ENCODE data around the gene SCARB1. TPM values are rescaled to one million over a fixed set of nuclear protein-coding genes. Genes with fewer than 3 reads are reported as not detected.

The SCARB1 gene
- total RNA-seq, 1 experiment from 2014 or later = 31.3 TPM

DNA sequence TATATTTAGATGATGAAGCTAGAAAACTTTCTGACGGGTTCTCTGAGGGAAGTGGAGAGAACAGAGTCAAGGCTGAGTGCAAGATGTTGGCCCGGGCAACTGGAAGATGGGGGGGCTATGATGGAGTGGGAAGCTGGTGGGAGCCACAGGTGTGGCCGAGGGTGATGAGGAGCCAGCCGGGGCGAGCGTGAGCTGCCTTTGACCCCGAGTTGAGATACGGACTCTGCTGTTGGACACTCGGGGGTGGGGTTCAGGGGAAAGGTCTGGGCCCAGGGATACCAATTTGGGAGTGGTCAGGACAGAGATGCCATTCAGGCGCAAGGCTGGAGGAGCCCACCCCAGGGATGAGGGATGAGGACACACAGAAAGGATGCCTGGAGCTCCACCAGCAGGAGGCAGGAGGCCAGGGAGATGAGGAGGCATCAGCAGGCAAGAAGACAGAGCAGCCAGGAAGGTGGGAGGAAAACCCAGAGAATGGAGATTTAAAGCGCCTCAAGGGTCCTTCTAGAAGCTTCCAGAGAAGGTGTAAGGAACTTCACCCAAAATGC, 9.0 kb downstream of the SCARB1 start:
- Histone ChIP-seq H4K20me1 (ENCODE audit: control insufficient read depth, insufficient read depth, insufficient read length) (no peaks in the 10 kb centered on the region), H2BK12ac (ENCODE audit: insufficient read length, low read depth, low read length) (no peak overlapping the region), H3K9ac (ENCODE audit: extremely low read depth, insufficient read length, low read length) (no peak overlapping the region), H3K23me2 (ENCODE audit: insufficient read length, low read depth, low read length, poor library complexity, severe bottlenecking) (no peaks in the 10 kb centered on the region), H3K18ac (ENCODE audit: insufficient read length, low read depth, low read length) (no peak overlapping the region), H4K91ac (ENCODE audit: insufficient read length, low read depth, low read length) (no peak overlapping the region), H3K56ac (ENCODE audit: insufficient read length, low read depth, low read length) (no peak overlapping the region), H3K23ac (ENCODE audit: insufficient read length, low read depth, low read length) (no peak overlapping the region), H4K5ac (ENCODE audit: insufficient read length, low read depth, low read length) (no peak overlapping the region), H2BK15ac (ENCODE audit: low read depth, low read length) (no peak overlapping the region), H3T11ph (ENCODE audit: low read length) (no peak overlapping the region), H2BK20ac (ENCODE audit: low read depth, low read length, poor library complexity, severe bottlenecking) (no peak overlapping the region), H2BK5ac (ENCODE audit: insufficient read length, low read length) (no peak overlapping the region), H3K4me2 (ENCODE audit: insufficient read depth, insufficient read length, low read length) (no peak overlapping the region), H3K4me1 (ENCODE audit: insufficient read depth, low read length) (no peaks in the 10 kb centered on the region; the same call in 1 of the 2 replicates), H4K8ac (replicated peaks; ENCODE audit: insufficient read length, low read depth, low read length) (no peak overlapping the region), H3K27ac (ENCODE audit: insufficient read length, low read depth, low read length) (no peak overlapping the region), H2AFZ (ENCODE audit: low read length) (no peak overlapping the region), H3K79me1 (ENCODE audit: insufficient read depth, low read depth, low read length, poor library complexity, severe bottlenecking) (no peaks in the 10 kb centered on the region), H3K79me2 (ENCODE audit: insufficient read depth, low read length) (peaks cover 6% of the 10 kb centered on the region; the same call in 1 of the 2 replicates), H3K9me3 (ENCODE audit: control insufficient read depth, low read depth, low read length) (no peaks in the 10 kb centered on the region), H3K4ac (ENCODE audit: low read depth, low read length) (no peak overlapping the region), H3K27me3 (ENCODE audit: insufficient read depth, low read length) (no peaks in the 10 kb centered on the region), H2AK5ac (ENCODE audit: insufficient read length, low read length) (no peak overlapping the region), H3K14ac (ENCODE audit: insufficient read depth, low read length) (no peak overlapping the region), H2BK120ac (ENCODE audit: low read depth, low read length, poor library complexity, severe bottlenecking) (no peak overlapping the region)
- Mint-ChIP-seq H3K9me3 (no peaks in the 10 kb centered on the region), H3K36me3 (ENCODE audit: insufficient read depth in 1 of 3, low read depth in 3 of 3) (peaks cover 0 to 15% (median 7%) of the 10 kb centered on the region in 3 experiments; a peak in 4 of 7 replicates), H3K4me1 (peaks cover 22 to 29% of the 10 kb centered on the region in 2 experiments), H3K27me3 (ENCODE audit: low read depth) (no peaks in the 10 kb centered on the region), H3K4me3 (no peak overlapping the region), H3K27ac (no peak overlapping the region)
- TF ChIP-seq, protein P1, sequence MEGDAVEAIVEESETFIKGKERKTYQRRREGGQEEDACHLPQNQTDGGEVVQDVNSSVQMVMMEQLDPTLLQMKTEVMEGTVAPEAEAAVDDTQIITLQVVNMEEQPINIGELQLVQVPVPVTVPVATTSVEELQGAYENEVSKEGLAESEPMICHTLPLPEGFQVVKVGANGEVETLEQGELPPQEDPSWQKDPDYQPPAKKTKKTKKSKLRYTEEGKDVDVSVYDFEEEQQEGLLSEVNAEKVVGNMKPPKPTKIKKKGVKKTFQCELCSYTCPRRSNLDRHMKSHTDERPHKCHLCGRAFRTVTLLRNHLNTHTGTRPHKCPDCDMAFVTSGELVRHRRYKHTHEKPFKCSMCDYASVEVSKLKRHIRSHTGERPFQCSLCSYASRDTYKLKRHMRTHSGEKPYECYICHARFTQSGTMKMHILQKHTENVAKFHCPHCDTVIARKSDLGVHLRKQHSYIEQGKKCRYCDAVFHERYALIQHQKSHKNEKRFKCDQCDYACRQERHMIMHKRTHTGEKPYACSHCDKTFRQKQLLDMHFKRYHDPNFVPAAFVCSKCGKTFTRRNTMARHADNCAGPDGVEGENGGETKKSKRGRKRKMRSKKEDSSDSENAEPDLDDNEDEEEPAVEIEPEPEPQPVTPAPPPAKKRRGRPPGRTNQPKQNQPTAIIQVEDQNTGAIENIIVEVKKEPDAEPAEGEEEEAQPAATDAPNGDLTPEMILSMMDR (conservative IDR thresholded peaks at IDR 0.05) = no peak
- no CpG with 5 or more reads among the region's 11 CpGs for WGBS (ENCODE audit: extremely low coverage, insufficient read length, low lambda C conversion rate)
- no peak for DNase-seq
